NT2/D1 (cell line): ENCODE measurements around the gene UBL7.

Experiments used
- DNase-seq: peaks from one replicate; pipeline ENCODE4 v3.0.0-alpha.2; 2011; ENCODE audit warnings: low read depth, low spot score
- H3K27me3 ChIP-seq: 2 replicates; pipeline ENCODE4 v1.6.0; 2011; ENCODE audit warnings: mild to moderate bottlenecking; ENCODE audit not compliant: insufficient read length, insufficient read depth
- H3K36me3 ChIP-seq: 2 replicates; pipeline ENCODE4 v1.6.1; 2011; ENCODE audit warnings: mild to moderate bottlenecking, low read length, mixed read lengths; ENCODE audit not compliant: insufficient read depth, insufficient read length
- H3K4me1 ChIP-seq: 2 replicates; pipeline ENCODE4 v1.5.1; 2011; ENCODE audit not compliant: insufficient read depth, insufficient read length
- H3K4me3 ChIP-seq: 2 replicates; pipeline ENCODE4 v1.5.1; 2011; ENCODE audit warnings: low read depth; ENCODE audit not compliant: insufficient read length
- H3K9ac ChIP-seq: 2 replicates; pipeline ENCODE4 v1.6.0; 2011; ENCODE audit warnings: low read depth; ENCODE audit not compliant: insufficient read length
- H3K9me3 ChIP-seq: 2 replicates; pipeline ENCODE4 v1.5.1; 2011; ENCODE audit warnings: mild to moderate bottlenecking, low read length; ENCODE audit not compliant: insufficient read depth
- SUZ12 ChIP-seq: IDR thresholded peaks from 2 replicates; pipeline ENCODE4 v1.6.1; 2011; ENCODE audit not compliant: insufficient read length, insufficient read depth; ENCODE audit errors: extremely low read depth
- YY1 ChIP-seq: IDR thresholded peaks from 2 replicates; pipeline ENCODE4 v1.6.1; 2011; ENCODE audit not compliant: insufficient read length, insufficient read depth
- ZNF274 ChIP-seq: IDR thresholded peaks from 2 replicates; pipeline ENCODE4 v1.6.1; 2011; ENCODE audit warnings: mild to moderate bottlenecking, low read depth, low read length

The UBL7 gene

DNA sequence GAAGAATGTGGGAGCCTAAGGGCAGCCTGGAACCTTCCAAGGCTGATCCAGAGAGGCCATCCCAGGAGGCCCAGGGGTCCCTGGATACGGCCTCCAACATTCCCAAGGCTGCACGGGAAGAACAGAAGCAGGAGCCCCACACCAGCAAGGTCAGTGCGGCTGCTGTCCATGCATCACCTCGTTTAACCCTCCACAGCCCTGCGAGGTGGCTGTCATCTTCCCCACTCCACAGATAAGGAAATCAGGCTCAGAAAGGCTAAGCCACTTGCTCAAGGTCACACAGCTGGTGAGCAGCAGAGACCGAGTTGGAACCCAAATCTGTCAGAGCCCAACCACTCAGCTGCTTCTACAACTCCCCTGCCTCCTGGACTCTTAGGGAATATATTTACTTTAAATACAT, 48.8 kb downstream of the UBL7 start:
- Histone ChIP-seq H3K9ac (no peak overlapping the region), H3K36me3 (peaks cover 71% of the 10 kb centered on the region), H3K4me1 (peaks cover 25% of the 10 kb centered on the region)

DNA sequence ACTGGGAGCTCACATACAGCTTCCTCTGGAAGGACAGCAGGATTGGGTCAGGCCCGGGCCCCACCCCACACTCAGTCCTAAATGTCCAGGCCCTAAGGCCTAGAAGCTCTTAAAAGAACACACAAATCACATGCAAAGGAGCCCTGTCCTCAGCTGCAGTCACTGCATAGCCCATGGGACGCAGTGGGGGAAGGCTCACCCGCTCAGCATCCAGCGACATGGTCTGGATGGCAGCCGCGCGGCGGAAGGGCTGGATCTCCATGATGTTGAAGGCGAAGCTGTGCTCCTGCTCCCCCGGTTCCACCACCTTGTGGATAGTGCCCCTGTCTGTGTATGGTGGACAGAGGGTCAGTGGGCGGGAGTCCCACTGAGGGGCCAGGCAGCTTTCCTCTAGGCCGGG, 49.3 kb downstream of the UBL7 start:
- peaks cover 28% of the 10 kb centered on the region for H3K4me1 ChIP-seq
- no peaks in the 10 kb centered on the region for H3K9me3 ChIP-seq
- no peak for TF ChIP-seq YY1
- no peak for TF ChIP-seq ZNF274
- H3K9ac ChIP-seq = peak overlapping the region; percentile 42
- H3K4me3 ChIP-seq = no peak overlapping the region
- H3K36me3 ChIP-seq = peaks cover 66% of the 10 kb centered on the region
- no peaks in the 10 kb centered on the region for H3K27me3 ChIP-seq
- DNase-seq = no peak

More for the DNA sequence above, 48.8 kb downstream of the UBL7 start:
- H3K4me3 ChIP-seq = no peak overlapping the region
- no peaks in the 10 kb centered on the region for H3K9me3 ChIP-seq
- no peak for TF ChIP-seq YY1
- no peak for TF ChIP-seq SUZ12
- no peaks in the 10 kb centered on the region for H3K27me3 ChIP-seq
- no peak for DNase-seq

GRCh38 chr15:74410502-74410901, 50.5 kb downstream of the UBL7 start:
- peaks cover 32% of the 10 kb centered on the region for H3K4me1 ChIP-seq

GRCh38 chr15:74409225-74409624, 51.7 kb downstream of the UBL7 start:
- DNase-seq = no peak
- H3K4me1 ChIP-seq = peaks cover 30% of the 10 kb centered on the region
- H3K9ac ChIP-seq = peak overlapping the region; percentile 35
- H3K4me3 ChIP-seq = no peak overlapping the region
- H3K9me3 ChIP-seq = no peaks in the 10 kb centered on the region
- TF ChIP-seq ZNF274 (no peak), YY1 (no peak), SUZ12 (no peak)
- H3K27me3 ChIP-seq = no peaks in the 10 kb centered on the region
- peaks cover 42% of the 10 kb centered on the region for H3K36me3 ChIP-seq

More at GRCh38 chr15:74410502-74410901, 50.5 kb downstream of the UBL7 start:
- H3K36me3 ChIP-seq = peaks cover 54% of the 10 kb centered on the region
- H3K9ac ChIP-seq = no peak overlapping the region
- DNase-seq = no peak
- no peaks in the 10 kb centered on the region for H3K27me3 ChIP-seq
- H3K9me3 ChIP-seq = no peaks in the 10 kb centered on the region
- no peak overlapping the region for H3K4me3 ChIP-seq
- TF ChIP-seq SUZ12 = no peak
- TF ChIP-seq ZNF274 = no peak
- no peak for TF ChIP-seq YY1

DNA sequence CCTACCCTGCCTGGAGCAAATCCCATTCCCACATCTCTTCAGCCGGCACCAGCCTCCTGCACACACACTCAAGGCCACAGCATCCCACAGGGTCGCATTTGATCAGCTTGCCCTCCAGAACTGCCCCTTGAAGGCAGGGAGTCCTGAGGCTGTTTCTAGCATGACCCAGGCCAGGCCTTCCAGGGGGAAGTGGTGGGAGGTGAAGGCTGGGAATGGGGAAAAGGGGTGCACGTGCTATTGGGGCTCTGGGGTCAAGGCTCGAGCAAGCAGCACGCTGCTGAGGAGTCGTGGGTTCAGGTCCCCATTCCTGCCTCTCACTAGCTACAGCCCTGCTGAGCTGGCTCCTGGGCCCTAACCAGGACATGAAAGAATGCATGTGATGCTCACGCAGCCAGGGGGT, 52.1 kb downstream of the UBL7 start:
- H3K9me3 ChIP-seq = no peaks in the 10 kb centered on the region
- peak overlapping the region; percentile 35 for H3K9ac ChIP-seq
- no peak for DNase-seq
- H3K4me1 ChIP-seq = peaks cover 29% of the 10 kb centered on the region
- TF ChIP-seq ZNF274 (no peak), SUZ12 (no peak), YY1 (no peak)
- H3K4me3 ChIP-seq = no peak overlapping the region
- H3K27me3 ChIP-seq = no peaks in the 10 kb centered on the region
- peaks cover 38% of the 10 kb centered on the region for H3K36me3 ChIP-seq

DNA sequence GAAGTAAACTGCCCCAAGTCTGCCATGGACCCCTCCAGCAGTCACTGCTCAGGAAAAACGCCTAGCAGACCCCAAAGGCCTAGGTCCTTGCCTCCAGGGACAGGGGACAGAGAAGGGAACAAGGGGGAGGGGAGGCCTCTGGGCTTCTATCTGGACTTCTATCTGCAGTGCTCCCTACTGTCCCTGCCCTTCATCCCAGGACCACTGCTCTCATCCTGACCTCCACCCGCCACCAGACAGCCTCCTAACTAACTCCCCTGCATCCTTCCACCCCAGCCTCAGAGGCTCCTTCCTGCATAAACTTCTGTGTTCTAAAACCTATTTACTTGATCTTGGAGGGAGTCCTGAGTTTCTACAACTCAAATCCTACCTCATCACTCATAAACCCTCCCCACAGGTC, 52.6 kb downstream of the UBL7 start:
- DNase-seq = no peak
- H3K36me3 ChIP-seq = peaks cover 34% of the 10 kb centered on the region
- peak overlapping the region; percentile 35 for H3K9ac ChIP-seq
- H3K4me3 ChIP-seq = no peak overlapping the region
- H3K9me3 ChIP-seq = no peaks in the 10 kb centered on the region
- peaks cover 33% of the 10 kb centered on the region for H3K4me1 ChIP-seq
- TF ChIP-seq YY1 = no peak
- no peak for TF ChIP-seq ZNF274
- no peak for TF ChIP-seq SUZ12
- H3K27me3 ChIP-seq = no peaks in the 10 kb centered on the region

- peaks cover 23% of the 10 kb centered on the region for H3K36me3 ChIP-seq
- TF ChIP-seq YY1 = no peak
- no peak for TF ChIP-seq ZNF274
- no peak for TF ChIP-seq SUZ12
- DNase-seq = no peak
- H3K9me3 ChIP-seq = no peaks in the 10 kb centered on the region
- no peak overlapping the region for H3K4me3 ChIP-seq
- peak overlapping the region; percentile 4 for H3K9ac ChIP-seq
- H3K4me1 ChIP-seq = peaks cover 41% of the 10 kb centered on the region
- no peaks in the 10 kb centered on the region for H3K27me3 ChIP-seq
These were observed 53.8 kb downstream of the UBL7 start for GRCh38 chr15:74406992-74407705.
